ENCODE results near the gene CCDC175. TPM values are rescaled to one million over a fixed set of nuclear protein-coding genes. Genes with fewer than 3 reads are reported as not detected.

CCDC175 gene
- polyA plus RNA-seq: not detected

DNA sequence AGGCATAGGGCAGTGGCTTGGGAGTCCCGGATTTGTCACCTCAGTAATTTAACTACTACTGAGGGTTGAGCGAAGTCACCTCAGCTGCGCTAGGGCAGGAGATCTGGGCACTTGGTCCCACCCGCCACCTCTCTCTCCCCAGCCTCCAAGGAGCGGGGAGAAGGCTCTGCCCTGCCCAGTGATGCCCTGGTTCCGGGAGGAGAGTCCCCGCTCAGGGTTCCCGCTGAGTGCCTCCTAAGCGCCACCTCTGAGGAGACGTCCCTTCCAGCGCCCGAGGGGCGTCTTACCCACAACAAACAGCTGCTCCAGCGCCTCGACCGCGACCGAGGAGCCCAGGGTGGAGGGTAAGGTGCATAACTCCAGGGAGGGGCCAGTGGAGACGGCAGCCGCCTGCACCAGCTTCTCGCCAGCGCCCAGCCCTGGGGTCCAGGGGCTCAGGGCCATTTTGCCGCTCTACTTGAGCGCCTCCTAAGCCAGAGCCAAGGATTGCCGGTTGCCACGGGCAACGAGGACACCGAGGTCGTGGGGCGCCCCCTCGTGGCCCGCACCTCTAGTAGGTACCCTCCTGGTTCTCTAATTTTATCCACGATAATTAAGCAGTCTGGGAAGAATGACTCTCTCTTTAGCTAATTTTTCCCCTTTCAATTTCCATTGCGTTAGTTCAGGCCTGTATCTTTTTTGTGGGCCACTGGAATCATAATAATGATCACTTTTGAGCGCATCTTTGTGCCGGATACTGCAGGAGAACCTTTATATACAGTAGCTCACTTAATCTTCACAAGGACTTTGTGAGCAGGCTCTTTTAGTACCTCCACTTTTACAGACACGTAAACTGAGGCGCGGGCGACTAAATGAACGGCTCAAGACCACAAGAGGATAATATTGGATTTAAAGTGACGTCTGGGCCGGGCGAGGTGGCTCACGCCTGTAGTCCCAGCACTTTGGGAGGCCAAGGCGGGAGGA, at the start of gene CCDC175:
CCDC175 (minus strand) TSS at position 481 of the 963 bp plus-strand sequence; CDS start at position 444, 37 bp downstream.
- 15 to 18% (median 18%) methylated on average over 46 of the region's 46 CpGs for WGBS, 3 donors
- H3K27ac ChIP-seq (ENCODE audit: low read depth, low read length): no peak within 1 kb of the TSS

DNA sequence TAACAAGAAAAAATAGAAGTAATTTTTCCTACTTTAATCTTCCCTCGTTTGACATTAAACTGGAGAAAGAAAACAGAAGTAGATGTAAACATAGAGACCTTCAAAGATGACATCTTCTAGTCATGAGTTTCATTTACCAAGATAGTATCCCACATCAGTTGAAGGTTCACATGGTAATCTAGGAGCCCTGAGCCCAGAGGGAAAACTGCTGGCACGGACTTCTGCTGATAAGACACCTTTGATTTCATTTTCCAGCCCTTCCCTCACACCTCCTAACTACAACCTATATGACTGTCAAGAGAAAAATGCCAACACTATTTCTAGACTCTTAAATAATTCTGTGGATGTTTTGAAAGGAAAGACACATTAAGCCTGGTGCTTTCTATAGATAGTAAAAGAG, 46.0 kb upstream of the CCDC175 start:
- 11 to 52% (median 50%) methylated on average over 2 of the region's 2 CpGs for WGBS, 3 donors
- no peak overlapping the region for H3K27ac ChIP-seq (ENCODE audit: low read depth, low read length)

DNA sequence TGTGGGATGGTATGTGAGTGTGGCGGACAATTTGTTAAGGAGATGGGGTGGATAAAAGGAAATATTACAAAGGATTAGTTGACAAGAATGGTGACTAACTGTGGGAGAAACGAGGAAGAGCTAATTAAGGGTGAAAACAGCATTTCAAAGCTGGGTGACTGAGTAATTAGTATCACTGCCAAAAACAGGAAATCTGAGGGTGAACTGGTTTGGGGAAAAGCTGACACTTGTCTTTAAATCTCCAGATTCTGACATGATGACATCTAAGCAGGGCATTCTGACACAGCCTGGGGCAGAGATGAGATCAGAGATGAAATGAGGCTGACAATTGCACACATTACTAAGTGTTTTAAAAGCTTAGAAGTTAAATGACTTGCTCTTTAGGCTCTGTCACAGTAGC, 42.4 kb upstream of the CCDC175 start:
- H3K27ac ChIP-seq (ENCODE audit: low read depth, low read length): no peak overlapping the region
- 49 to 60% (median 60%) methylated on average over 2 of the region's 2 CpGs for WGBS, 3 donors

DNA sequence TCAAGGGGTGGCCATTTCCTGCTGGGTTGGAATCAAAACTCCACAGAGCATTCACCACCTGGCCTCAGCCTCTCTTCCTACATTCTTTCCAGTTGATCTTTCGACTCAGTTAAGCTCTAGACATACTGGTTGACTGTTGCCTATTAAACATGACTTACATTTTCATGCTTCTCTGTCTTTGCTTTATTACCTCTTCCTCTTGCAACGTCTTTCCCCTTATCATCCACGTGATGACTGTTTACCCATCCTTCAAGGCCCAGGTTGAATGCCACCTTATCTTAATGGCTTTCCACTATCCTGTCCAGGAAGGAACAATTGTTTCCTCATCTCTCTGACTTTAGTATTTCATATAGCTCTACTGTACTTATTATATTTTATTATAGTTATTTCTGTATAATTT, 24.4 kb upstream of the CCDC175 start:
- WGBS, 3 donors: 42 to 55% (median 52%) methylated on average over 3 of the region's 3 CpGs
- H3K27ac ChIP-seq (ENCODE audit: low read depth, low read length): no peak overlapping the region

DNA sequence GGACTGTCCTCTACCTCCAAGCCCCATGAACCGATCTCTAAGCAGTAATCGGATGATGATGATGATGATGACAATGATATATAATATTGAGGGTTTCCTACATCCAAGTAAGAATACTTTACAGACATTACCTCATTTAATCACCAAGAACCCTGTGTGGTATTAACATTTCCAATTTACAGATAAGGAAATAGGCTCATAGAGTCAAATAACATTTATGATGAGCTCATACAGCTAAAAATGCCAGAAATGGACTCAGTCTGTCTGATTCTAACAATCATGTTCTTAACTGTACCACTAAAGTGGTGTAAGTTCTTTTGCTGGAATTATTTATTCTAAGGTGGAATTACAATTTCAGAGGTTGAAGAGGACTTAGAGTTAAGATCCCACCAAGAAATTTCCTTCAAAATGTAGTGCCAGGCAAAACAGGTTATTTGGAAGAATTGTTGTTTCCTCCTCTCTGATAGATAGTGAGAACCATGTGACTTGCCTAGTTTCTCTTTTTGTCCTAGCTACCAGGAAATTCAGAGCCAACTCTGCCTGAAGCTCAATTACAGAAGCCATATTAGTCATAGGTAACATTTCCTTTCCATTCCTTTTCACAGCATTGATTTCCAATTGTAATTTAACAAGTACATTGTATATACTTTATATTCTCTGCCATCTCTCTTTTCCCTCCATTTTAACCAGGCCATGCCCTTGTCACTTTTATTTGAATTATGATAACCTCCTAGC, 23.8 kb upstream of the CCDC175 start:
- 83 to 91% (median 88%) methylated on average over 2 of the region's 2 CpGs for WGBS, 3 donors
- no peak overlapping the region for H3K27ac ChIP-seq (ENCODE audit: low read depth, low read length)

DNA sequence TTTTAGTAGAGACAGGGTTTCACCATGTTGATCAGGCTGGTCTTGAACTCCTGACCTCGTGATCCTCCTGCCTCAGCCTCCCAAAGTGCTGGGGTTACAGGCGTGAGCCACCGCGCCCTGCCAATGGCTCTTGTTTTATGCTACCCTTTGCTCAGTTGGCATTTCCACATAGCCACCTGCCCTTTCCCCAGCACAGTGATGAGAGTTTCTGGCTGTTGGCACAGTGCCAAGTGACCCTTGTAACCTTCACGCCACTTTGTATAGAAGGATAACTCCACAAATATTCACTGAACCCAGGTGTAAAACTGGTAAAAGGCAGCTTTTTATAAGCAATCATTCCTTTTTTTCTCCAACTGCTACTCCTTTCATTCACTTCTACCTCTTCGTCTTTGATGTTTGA, 18.5 kb upstream of the CCDC175 start:
- no peak overlapping the region for H3K27ac ChIP-seq (ENCODE audit: low read depth, low read length)
- WGBS, 3 donors: 75 to 83% (median 79%) methylated on average over 6 of the region's 6 CpGs

DNA sequence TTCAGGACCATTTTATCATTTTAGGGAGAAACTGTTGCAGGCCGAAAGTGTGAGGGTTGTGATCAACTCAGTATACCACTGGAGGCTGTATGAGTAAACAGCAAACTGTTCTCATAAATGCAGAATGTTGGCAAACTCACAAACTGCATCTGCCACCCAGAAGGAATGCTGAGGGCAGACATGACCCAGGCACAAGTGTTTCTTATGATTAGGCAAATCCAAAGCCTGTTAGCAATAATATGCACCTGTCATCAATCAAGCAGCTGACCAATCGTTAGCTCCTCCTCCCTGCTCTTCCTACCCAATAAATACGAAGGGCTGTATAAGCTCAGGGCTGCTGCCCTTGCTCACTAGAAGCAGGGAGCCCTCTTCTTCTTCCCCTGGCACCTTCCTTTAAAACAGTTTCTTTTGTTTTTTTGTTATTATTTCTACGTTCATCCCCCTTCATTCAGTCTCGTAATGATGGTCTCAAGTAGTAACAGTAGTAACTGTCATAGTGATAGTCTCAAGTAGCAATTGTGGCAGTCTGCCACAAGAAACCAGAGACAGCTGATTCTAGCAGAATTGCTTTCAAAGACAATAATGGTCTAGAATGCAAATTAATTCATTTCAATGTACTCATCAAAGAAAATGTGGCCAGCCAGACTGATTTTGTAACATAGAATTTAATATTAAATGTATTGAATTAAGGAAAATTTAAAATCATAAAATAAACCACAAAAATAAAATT, 15.2 kb upstream of the CCDC175 start:
- H3K27ac ChIP-seq (ENCODE audit: low read depth, low read length): no peak overlapping the region

DNA sequence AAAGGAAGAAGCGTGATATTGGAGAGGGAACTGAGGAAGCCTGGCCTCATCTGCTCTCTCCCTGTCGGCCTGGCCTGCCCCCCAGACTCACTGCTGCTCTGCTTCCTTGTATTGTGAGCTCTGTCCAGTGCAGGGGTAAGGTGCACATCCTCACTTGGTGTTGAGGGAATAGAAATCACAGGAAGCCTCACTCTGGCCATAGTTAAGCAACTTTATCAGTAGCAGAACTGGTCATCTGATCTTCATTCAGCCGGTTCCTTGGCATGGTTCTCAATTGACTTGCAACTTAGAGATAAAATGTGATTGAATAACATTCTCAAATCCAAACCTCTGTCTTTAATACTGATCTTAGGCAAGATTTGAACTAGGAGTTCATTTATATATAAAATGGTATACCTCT, 11.5 kb upstream of the CCDC175 start:
- H3K27ac ChIP-seq (ENCODE audit: low read depth, low read length): no peak overlapping the region
- WGBS, 3 donors: 63 to 79% (median 67%) methylated on average over 3 of the region's 3 CpGs

More for the DNA sequence above, 15.2 kb upstream of the CCDC175 start:
- 87 to 91% (median 89%) methylated on average over 5 of the region's 5 CpGs for WGBS, 3 donors

DNA sequence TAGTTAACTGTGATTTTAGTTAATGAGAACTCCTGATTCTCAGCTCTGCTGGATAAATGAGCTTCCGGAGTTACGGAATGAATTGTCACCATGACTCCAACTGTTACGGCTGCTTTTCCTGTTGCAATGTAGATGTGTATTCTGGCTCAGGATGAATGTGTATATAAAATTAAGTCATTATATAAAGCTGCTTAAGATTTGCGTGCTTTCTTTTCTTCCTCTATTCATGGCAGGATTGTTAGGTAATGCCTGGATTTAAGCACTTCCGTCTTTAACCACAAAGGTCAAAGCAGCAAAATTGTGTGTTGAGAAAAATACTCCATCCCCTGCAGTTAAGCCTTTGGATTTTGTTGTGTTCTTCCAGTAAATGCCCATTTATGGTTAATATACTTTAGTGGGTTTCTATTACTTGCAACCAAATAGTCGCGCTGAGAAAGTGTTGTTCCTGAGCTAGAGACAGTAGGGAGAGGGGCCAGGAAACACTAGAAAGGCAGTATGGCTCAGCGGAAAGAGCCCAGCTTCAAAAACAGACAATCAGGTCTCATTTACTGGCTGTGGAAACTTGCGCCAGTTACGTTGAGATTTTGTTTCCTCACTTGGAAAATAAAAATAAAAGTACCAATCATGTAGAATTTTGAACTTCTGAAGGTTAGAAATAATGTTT, 9.4 kb upstream of the CCDC175 start:
- no peak overlapping the region for H3K27ac ChIP-seq (ENCODE audit: low read depth, low read length)
- WGBS, 3 donors: 47 to 85% (median 55%) methylated on average over 10 of the region's 10 CpGs

DNA sequence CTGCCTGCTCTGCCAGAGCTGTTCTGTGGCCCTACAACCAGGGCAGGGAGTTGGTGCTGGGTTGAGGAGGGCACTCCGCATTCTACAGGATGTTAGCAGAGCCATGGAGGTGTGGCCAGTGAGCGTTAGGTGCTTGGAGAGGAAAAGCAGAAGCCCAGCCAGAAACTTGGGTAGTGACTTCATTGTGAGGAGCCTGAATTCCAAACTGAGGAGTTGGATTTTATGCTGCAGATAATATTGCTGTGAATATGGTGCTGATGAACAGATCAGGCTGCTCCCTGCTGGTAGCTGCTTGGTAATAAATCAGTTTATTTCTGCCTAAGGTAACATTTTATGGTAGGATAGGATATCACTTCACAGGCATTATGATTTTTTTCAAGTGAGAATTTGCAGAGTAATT, 7.1 kb upstream of the CCDC175 start:
- 21 to 54% (median 30%) methylated on average over 2 of the region's 2 CpGs for WGBS, 3 donors
- H3K27ac ChIP-seq (ENCODE audit: low read depth, low read length): no peak overlapping the region

DNA sequence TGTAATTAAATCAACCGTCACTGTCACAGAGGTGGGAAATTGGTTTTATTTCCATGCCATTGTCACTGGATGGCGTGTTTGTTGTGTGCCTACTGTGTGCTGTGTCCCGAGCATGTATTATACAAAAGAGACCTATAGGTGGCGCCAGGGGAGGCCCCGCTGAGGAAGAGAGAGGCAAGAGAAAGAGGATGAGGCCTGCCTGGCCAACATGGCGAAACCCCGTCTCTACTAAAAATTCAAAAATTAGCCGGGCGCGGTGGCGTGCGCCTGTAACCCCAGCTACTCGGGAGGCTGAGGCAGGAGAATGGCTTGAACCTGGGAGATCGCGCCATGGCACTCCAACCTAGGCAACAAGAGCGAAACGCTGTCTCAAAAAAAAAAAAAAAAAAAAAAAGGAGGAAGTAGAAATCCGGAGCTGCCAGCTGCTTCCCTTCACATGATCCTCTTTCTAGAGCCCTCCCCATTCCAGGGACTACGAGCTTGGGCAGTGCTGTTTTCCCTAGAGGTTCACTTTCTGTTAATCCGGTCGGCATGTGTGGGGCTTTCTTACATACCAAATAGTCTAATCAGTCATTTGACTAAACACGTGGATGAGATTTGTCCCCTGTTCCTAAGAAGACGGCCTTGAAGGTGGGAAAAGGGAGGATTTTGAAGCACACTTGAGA, 6.4 kb upstream of the CCDC175 start:
- no peak overlapping the region for H3K27ac ChIP-seq (ENCODE audit: low read depth, low read length)
- WGBS, 3 donors: 70 to 82% (median 74%) methylated on average over 23 of the region's 23 CpGs

DNA sequence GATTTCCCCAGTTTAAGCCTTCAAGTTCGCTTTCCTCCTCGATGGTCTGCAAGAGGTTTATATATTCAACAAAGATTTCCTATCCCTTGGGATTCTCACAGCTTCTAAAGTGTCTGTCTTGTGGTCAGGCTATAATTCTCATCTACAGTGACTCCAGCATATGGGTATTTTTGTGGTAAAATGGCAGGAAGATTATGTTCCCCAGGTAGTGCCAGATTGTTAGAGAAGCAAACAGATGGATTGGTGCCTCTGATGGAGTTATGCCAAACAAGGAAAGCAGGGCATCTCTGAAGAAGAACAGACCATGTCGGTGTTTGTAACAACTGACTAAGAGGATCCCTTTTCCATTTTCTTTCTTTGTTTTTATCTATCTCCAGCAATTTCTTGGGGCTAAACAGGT, 5.5 kb upstream of the CCDC175 start:
- H3K27ac ChIP-seq (ENCODE audit: low read depth, low read length): no peak overlapping the region
- 88 to 94% (median 89%) methylated on average over 3 of the region's 3 CpGs for WGBS, 3 donors

DNA sequence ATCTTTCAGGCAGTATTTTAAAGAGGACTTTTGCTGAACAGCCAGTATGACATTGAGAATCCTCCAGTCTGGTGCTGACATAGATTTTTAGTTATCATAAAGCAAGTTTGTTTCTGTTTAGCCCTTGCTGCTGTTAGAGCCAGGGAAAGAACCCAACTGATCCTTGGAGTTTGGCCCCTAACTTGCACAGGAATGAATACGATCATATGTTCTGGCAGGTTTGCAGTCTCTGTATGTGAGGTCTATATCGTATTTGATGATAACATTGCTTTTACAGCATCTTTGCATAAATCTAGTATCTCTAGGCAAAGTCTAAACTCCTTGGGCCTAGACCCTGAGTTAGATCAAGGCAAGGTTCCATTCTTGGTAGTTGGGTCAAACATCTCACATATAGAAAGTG, 4.3 kb upstream of the CCDC175 start:
- H3K27ac ChIP-seq (ENCODE audit: low read depth, low read length): no peak overlapping the region
- WGBS, 3 donors: 52 to 88% (median 83%) methylated on average over 2 of the region's 2 CpGs

DNA sequence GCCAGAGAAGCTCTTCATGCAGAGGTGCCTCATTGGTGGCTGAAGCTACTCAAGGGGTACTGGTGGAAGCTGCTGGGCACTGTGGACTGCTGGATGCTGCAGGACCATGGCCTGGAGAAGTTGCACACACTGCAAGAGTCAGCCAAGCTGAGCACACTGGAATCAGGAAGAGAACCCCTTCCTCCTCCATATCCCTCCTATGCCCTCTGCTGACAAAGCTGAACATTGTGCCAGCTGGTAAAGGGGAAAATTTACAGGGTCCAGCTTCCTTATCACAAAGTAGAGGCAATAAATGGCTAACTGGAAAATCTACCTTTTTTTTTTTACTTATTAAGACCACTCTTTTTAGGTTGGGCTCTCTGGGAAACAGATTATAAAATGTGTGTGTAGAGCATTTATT, 6.5 kb downstream of the CCDC175 start:
- no peak overlapping the region for H3K27ac ChIP-seq (ENCODE audit: low read depth, low read length)

DNA sequence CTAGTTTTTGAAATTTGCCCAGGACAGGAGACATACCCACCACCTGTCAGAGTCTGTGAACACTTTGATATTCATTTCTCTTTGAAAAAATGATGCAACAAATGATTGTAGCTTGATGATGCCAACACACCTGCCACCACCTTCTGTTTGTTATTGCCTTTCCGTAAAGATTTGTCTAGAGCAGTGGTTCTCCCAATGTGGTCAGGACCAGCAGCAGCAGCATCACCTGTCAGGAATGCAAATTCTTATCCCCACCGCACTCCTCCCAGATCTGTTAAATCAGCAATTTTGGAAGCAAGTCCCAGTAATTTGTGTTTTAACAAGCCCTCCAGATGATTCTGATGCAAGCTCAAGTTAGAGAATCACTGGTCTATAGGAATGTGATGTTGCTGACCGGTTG, 9.9 kb downstream of the CCDC175 start:
- WGBS, 3 donors: 76 to 83% (median 80%) methylated on average over 3 of the region's 3 CpGs
- H3K27ac ChIP-seq (ENCODE audit: low read depth, low read length): no peak overlapping the region

DNA sequence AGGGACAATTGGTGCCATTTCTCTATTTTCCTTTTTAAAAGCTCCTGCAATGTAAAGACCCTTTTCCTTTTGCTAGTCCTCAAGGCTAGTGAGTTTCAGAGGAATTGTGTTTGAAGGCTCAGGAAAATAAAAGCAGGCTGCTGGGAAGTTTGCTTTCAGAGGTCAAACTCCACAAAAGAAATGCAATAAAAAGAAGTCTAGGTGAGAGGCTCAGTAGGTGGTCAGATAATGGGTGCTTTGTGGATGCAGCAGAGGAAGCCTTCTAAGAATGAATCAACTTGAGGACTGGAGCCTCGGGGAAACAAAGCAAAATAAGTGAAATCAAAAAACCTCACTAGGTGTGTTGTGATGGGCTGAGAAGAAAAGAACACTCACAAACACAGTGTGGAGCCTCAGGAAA, 10.3 kb downstream of the CCDC175 start:
- WGBS, 3 donors: 26 to 61% (median 48%) methylated on average over 1 of the region's 1 CpG
- no peak overlapping the region for H3K27ac ChIP-seq (ENCODE audit: low read depth, low read length)

DNA sequence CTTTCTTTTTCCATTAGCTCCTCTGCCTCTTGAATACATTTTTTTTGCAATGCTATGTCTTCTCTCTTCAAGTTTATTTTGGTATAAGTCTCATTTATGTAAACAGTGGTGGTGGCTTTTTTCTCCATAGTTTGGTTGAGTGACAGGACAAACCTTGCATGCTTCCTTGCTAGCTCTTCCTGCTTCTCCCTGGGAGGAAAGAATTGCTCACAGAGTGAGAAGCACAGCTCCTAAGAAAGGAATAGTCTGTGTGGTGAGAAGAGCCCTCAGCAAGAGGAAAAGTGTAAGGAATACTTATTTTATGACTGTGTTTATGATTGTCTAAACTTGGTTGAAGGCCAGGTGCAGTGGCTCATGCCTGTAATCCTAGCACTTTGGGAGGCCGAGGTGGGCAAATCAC, 11.5 kb downstream of the CCDC175 start:
- 36 to 89% (median 63%) methylated on average over 1 of the region's 1 CpG for WGBS, 3 donors
- H3K27ac ChIP-seq (ENCODE audit: low read depth, low read length): no peak overlapping the region

DNA sequence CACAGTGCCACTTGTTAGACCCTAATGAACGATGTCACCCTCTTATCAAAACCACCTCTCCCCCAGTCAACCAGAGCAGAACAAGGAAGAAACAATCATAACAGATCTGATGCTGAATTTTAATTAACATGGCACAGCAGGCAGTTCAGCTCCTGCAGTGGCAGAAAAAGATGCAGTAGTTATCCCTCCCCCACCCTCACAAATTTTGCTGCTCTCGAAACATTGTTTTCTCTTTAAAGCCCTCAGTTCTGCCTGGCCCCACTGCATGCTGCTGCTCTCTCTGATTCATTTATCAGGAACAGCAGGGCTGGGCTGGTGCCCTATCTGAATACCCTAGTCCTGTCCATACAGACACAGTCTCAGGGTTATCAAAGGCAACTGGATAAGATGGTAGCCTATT, 12.2 kb downstream of the CCDC175 start:
- WGBS, 3 donors: 22 to 33% (median 27%) methylated on average over 2 of the region's 2 CpGs
- no peak overlapping the region for H3K27ac ChIP-seq (ENCODE audit: low read depth, low read length)
